HG02588 (cell line): ENCODE results near the gene CDHR3.
A peak's percentile ranks its signal among the peaks of the same experiment; 100 is the strongest.
"Not testable (repeated sequence)": the region's sequence is repeated elsewhere in the genome, so short reads cannot be mapped to it uniquely, and the experiment has no call there.

ENCODE experiments used
- ATAC-seq: cut with Tn5 transposase; IDR thresholded peaks from one replicate; pipeline ENCODE4 v1.9.1; 2021; ENCODE audit warnings: mild to moderate bottlenecking, moderate library complexity; ENCODE audit not compliant: unreplicated experiment

The CDHR3 gene

GRCh38 chr7:105990727-105991453 lies 27.8 kb downstream of the CDHR3 start:
- no peak for ATAC-seq

- no peak for ATAC-seq
Measured at GRCh38 chr7:105992905-105993304, 29.8 kb downstream of the CDHR3 start.

GRCh38 chr7:105996860-105997737 lies 34.0 kb downstream of the CDHR3 start:
- ATAC-seq: no peak

GRCh38 chr7:105999256-105999655 lies 36.2 kb downstream of the CDHR3 start:
- ATAC-seq: no peak

- ATAC-seq: no peak
Measured at GRCh38 chr7:106001196-106001595, 38.1 kb downstream of the CDHR3 start.

- ATAC-seq: no peak
Measured at GRCh38 chr7:106001886-106002285, 38.8 kb downstream of the CDHR3 start.

GRCh38 chr7:106003525-106004064 lies 40.5 kb downstream of the CDHR3 start:
- ATAC-seq: no peak

GRCh38 chr7:106006906-106007305 lies 43.8 kb downstream of the CDHR3 start:
- ATAC-seq: no peak

- ATAC-seq: not testable (repeated sequence)
Measured at GRCh38 chr7:106007796-106008195, 44.7 kb downstream of the CDHR3 start.

GRCh38 chr7:106009503-106010226 lies 46.6 kb downstream of the CDHR3 start:
- peak; percentile 81 for ATAC-seq

GRCh38 chr7:106010331-106010730 lies 47.3 kb downstream of the CDHR3 start:
- ATAC-seq: no peak

GRCh38 chr7:106010866-106011265 lies 47.8 kb downstream of the CDHR3 start:
- ATAC-seq: no peak

GRCh38 chr7:106012184-106012583 lies 49.1 kb downstream of the CDHR3 start:
- ATAC-seq: no peak

- no peak for ATAC-seq
Measured at GRCh38 chr7:106012935-106013439, 49.9 kb downstream of the CDHR3 start.

GRCh38 chr7:106015381-106016218 lies 52.5 kb downstream of the CDHR3 start:
- ATAC-seq: no peak

GRCh38 chr7:106016331-106016730 lies 53.3 kb downstream of the CDHR3 start:
- ATAC-seq: no peak

GRCh38 chr7:106017657-106018056 lies 54.6 kb downstream of the CDHR3 start:
- no peak for ATAC-seq

GRCh38 chr7:106018566-106019469 lies 55.8 kb downstream of the CDHR3 start:
- ATAC-seq: no peak

GRCh38 chr7:106019470-106019820 lies 56.4 kb downstream of the CDHR3 start:
- no peak for ATAC-seq
